Keratinocyte (primary cell): ENCODE data around the gene TNS2. TPM values are rescaled to one million over a fixed set of nuclear protein-coding genes. Genes with fewer than 3 reads are reported as not detected.

Experiments used
- DNase-seq: peaks from one replicate; pipeline ENCODE4 v3.0.0-alpha.2; 2011; ENCODE audit warnings: low read depth, missing footprints, low spot score
- FAIRE-seq: peaks from 2 replicates; lab custom pipeline; 2011; peaks lifted over from hg19 to GRCh38; lab: Jason Lieb, UNC
- H2AFZ ChIP-seq: 2 replicates; pipeline ENCODE4 v1.6.0; 2012; ENCODE audit warnings: low read length, control low read depth, inconsistent platforms; ENCODE audit not compliant: control insufficient read depth
- H3K27ac ChIP-seq: 2 replicates; pipeline ENCODE4 v1.5.1; 2011; ENCODE audit warnings: low read length; ENCODE audit not compliant: control insufficient read depth, insufficient read depth
- H3K27me3 ChIP-seq: 3 replicates; pipeline ENCODE4 v1.6.0; 2011; ENCODE audit warnings: low read length; ENCODE audit not compliant: control insufficient read depth, insufficient read depth; ENCODE audit errors: extremely low read depth
- H3K36me3 ChIP-seq, 2 experiments: 2 replicates in 1 of 2; 3 replicates in 1 of 2; pipeline ENCODE4 v1.5.1; 2011; ENCODE audit warnings: low read length in 2 of 2, mild to moderate bottlenecking in 1 of 2; ENCODE audit not compliant: control insufficient read depth in 2 of 2, insufficient read depth in 2 of 2; ENCODE audit errors: extremely low read depth in 1 of 2
- H3K4me1 ChIP-seq: 3 replicates; pipeline ENCODE4 v1.5.1; 2011; ENCODE audit warnings: low read length; ENCODE audit not compliant: control insufficient read depth, insufficient read depth; ENCODE audit errors: extremely low read depth
- H3K4me2 ChIP-seq: 3 replicates; pipeline ENCODE4 v1.6.0; 2011; ENCODE audit warnings: low read depth, low read length; ENCODE audit not compliant: control insufficient read depth, insufficient read depth; ENCODE audit errors: extremely low read depth
- H3K4me3 ChIP-seq, 3 experiments: fragments of 200-600 bp in 1 of 3; sonication (generic) in 1 of 3; 2 replicates in 2 of 3; 3 replicates in 1 of 3; pipeline ENCODE4 v1.5.1; 2011 to 2016; ENCODE audit warnings: low read length in 3 of 3, mild to moderate bottlenecking in 3 of 3, control low read depth in 2 of 3, inconsistent platforms in 1 of 3, low read depth in 1 of 3, mixed read lengths in 1 of 3, mixed run types in 1 of 3, moderate library complexity in 1 of 3; ENCODE audit not compliant: control insufficient read depth in 2 of 3, insufficient read depth in 2 of 3; ENCODE audit errors: extremely low read depth in 1 of 3
- H3K79me2 ChIP-seq: 2 replicates; pipeline ENCODE4 v1.6.0; 2012; ENCODE audit warnings: low read length; ENCODE audit not compliant: control insufficient read depth, insufficient read depth
- H3K9ac ChIP-seq: 3 replicates; pipeline ENCODE4 v1.6.0; 2011; ENCODE audit warnings: low read length; ENCODE audit not compliant: control insufficient read depth, insufficient read depth; ENCODE audit errors: extremely low read depth
- H3K9me1 ChIP-seq: 3 replicates; pipeline ENCODE4 v1.6.0; 2011; ENCODE audit warnings: low read length; ENCODE audit not compliant: control insufficient read depth, insufficient read depth; ENCODE audit errors: extremely low read depth
- H3K9me3 ChIP-seq: 2 replicates; pipeline ENCODE4 v1.5.1; 2012; ENCODE audit warnings: low read depth, low read length; ENCODE audit not compliant: control insufficient read depth
- H4K20me1 ChIP-seq: 3 replicates; pipeline ENCODE4 v1.6.0; 2011; ENCODE audit warnings: low read length; ENCODE audit not compliant: control insufficient read depth, insufficient read depth; ENCODE audit errors: extremely low read depth
- EZH2 ChIP-seq: IDR thresholded peaks from one replicate; pipeline ENCODE4 v1.6.1; 2012; ENCODE audit warnings: inconsistent platforms, mild to moderate bottlenecking, low read length, moderate library complexity
- dilution Hi-C: fragments of 300-500 bp; cut with MboI; formaldehyde crosslinking; loops from one replicate; pipeline ENCODE4 v1.7.0; 2020; ENCODE audit warnings: low sequenced_read_pairs; ENCODE audit not compliant: extremely low pct_ligation_motif_present
- polyA plus RNA-seq, 5 experiments: library from polyadenylated mRNA; depleted of rRNA in 3 of 5; stranded (reverse) in 3 of 5; stranded (forward) in 1 of 5; unstranded in 1 of 5; fragments of >200 nt; gene quantifications; 1 replicate in 1 of 5; 2 replicates in 3 of 5; 3 replicates in 1 of 5; pipeline versions ENCODE4 v1.2.1 to v1.2.3, GENCODE V29; 2011 to 2012; ENCODE audit warnings: missing spikeins in 2 of 5, low read depth in 1 of 5, low replicate concordance in 1 of 5
- TF ChIP-seq, protein P1 (sequence below), 3 experiments: IDR thresholded peaks in 1 of 3; conservative IDR thresholded peaks in 1 of 3; optimal IDR thresholded peaks in 1 of 3; 2 replicates in 2 of 3; 3 replicates in 1 of 3; pipeline versions ENCODE3 to v1.5.1; 2011; ENCODE audit warnings: low read length in 3 of 3, mild to moderate bottlenecking in 3 of 3, moderate library complexity in 2 of 3, control low read depth in 1 of 3, inconsistent platforms in 1 of 3; ENCODE audit not compliant: insufficient read depth in 2 of 3; ENCODE audit errors: extremely low read depth in 1 of 3

Gene TNS2
- polyA plus RNA-seq, 1 donor (not counting 4 experiments of a cell fraction or from before 2014, with no cell fraction given): 0.80 TPM

DNA sequence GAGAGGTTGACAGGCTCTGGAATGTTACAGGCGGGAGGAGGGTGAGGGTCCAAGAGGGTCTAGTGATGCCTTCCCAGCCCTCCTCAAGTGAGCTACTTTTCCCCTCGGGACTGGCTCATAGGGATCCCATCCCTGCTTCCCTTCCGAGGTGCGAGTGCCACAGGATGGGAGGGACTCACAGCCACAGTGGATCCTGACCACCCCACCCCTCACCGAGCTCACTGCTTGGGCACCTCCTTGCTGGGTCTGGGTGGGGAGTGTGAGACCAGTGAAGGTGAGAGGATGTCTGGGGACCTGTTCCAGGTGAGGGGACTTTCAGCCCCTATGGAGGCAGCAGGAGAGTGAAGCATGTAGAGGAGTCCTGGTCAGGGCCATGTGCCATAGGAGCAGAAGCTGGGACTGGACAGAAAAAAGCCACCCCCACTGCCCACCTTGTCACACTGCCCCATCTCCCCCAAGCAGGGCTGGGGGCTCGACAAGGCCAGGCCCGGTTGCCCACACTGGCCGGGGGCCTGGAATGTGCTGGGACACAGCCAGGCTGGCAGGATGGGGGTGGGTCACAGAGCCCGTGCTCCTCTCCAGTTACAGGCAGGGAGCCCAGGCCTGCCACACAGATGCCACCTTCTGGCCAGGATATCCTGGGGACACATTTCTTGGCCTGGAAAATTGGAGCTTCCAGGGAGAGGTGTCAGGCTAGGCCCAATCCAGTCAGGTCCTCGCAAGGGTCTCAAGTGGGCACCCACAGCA lies 1.7 kb upstream of the TNS2 start:
- Histone ChIP-seq H2AFZ (no peak overlapping the region), H3K4me2 (peak overlapping the region; percentile 62), H4K20me1 (no peaks in the 10 kb centered on the region), H3K9ac (peak overlapping the region; percentile 66), H3K4me1 (peaks cover 43% of the 10 kb centered on the region), H3K9me1 (peaks cover 3% of the 10 kb centered on the region), H3K27ac (no peak overlapping the region), H3K27me3 (no peaks in the 10 kb centered on the region), H3K4me3 (peak overlapping the region in 1 of 3 experiments; percentile 16), H3K36me3 (peaks cover 0 to 3% of the 10 kb centered on the region in 2 experiments), H3K79me2 (no peaks in the 10 kb centered on the region), H3K9me3 (no peaks in the 10 kb centered on the region)
- dilution Hi-C loops: no loop called here
- no peak for FAIRE-seq
- TF ChIP-seq, protein P1, sequence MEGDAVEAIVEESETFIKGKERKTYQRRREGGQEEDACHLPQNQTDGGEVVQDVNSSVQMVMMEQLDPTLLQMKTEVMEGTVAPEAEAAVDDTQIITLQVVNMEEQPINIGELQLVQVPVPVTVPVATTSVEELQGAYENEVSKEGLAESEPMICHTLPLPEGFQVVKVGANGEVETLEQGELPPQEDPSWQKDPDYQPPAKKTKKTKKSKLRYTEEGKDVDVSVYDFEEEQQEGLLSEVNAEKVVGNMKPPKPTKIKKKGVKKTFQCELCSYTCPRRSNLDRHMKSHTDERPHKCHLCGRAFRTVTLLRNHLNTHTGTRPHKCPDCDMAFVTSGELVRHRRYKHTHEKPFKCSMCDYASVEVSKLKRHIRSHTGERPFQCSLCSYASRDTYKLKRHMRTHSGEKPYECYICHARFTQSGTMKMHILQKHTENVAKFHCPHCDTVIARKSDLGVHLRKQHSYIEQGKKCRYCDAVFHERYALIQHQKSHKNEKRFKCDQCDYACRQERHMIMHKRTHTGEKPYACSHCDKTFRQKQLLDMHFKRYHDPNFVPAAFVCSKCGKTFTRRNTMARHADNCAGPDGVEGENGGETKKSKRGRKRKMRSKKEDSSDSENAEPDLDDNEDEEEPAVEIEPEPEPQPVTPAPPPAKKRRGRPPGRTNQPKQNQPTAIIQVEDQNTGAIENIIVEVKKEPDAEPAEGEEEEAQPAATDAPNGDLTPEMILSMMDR (optimal IDR thresholded peaks at IDR 0.05 in 1 of 3, IDR thresholded peaks at IDR 0.05 in 1 of 3, conservative IDR thresholded peaks at IDR 0.05 in 1 of 3; ENCODE audit: extremely low read depth in 1 of 3, insufficient read depth in 2 of 3, low read length in 3 of 3): no peak
- no peak for TF ChIP-seq EZH2
- no peak for DNase-seq

DNA sequence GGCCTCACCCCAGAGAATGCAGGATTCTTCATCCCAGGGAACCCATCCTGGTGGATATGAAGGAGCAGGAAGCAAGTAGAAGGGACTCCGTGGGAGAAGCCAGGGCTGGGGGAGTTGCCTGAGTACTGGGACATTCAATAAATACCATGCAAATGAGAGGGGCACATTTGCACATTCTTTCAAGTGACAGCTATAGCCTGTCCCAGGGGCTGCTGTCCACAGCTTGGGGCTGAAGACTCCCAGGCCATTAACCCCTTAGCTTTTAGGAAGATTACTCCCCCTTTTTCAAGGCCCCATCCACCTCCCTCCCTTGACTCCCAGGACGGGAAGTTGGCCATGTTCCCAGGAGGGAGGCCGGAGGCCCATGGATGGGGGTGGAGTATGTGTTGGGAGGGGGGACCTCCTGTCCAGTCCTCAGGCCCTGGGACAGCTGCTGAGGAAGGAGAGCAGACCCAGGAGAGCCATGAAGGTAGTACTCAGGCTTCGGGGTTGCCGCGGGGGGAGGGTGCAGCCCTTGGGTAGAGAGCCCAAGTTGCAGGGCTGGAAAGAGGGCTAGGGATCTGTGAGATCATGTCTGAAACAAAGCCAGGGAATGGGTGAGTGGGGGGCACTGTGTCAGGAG lies 974 bp upstream of the TNS2 start:
- dilution Hi-C loops: no loop called here
- FAIRE-seq (no peak), DNase-seq (no peak)
- no peaks in the 10 kb centered on the region for H4K20me1 ChIP-seq
- no peaks in the 10 kb centered on the region for H3K79me2 ChIP-seq
- H2AFZ ChIP-seq: no peak overlapping the region
- H3K9ac ChIP-seq: no peak overlapping the region
- H3K9me3 ChIP-seq: no peaks in the 10 kb centered on the region
- TF ChIP-seq, protein P1 (optimal IDR thresholded peaks at IDR 0.05 in 1 of 3, IDR thresholded peaks at IDR 0.05 in 1 of 3, conservative IDR thresholded peaks at IDR 0.05 in 1 of 3; ENCODE audit: extremely low read depth in 1 of 3, insufficient read depth in 2 of 3, low read length in 3 of 3): no peak
- no peak for TF ChIP-seq EZH2
- H3K4me3 ChIP-seq: no peak overlapping the region
- no peaks in the 10 kb centered on the region for H3K27me3 ChIP-seq
- H3K4me2 ChIP-seq: peak overlapping the region; percentile 28
- H3K9me1 ChIP-seq: peaks cover 4% of the 10 kb centered on the region
- H3K36me3 ChIP-seq: peaks cover 0 to 3% of the 10 kb centered on the region in 2 experiments
- no peak overlapping the region for H3K27ac ChIP-seq
- H3K4me1 ChIP-seq: peaks cover 50% of the 10 kb centered on the region
